MM.1S (cell line): Measurements from ENCODE around the gene RELN.

Experiments used
- DNase-seq: peaks from one replicate; pipeline ENCODE4 v3.0.0-alpha.2; 2015
- H2AFZ ChIP-seq: fragments of 300-600 bp; sonication (generic); 2 replicates; pipeline ENCODE4 v1.6.0; 2016; ENCODE audit warnings: antibody characterized with exemption, low read length
- H3F3A ChIP-seq: fragments of 300-600 bp; sonication (generic); 2 replicates; pipeline ENCODE4 v1.6.1; 2016; ENCODE audit warnings: mild to moderate bottlenecking, antibody characterized with exemption, low read length, moderate library complexity, mixed read lengths; ENCODE audit not compliant: insufficient read depth
- H3K27ac ChIP-seq: fragments of 300-600 bp; sonication (generic); 2 replicates; pipeline ENCODE4 v1.5.1; 2016; ENCODE audit warnings: mild to moderate bottlenecking, low read length
- H3K27me3 ChIP-seq: fragments of 300-600 bp; sonication (generic); replicated peaks from 2 replicates; pipeline ENCODE4 v1.6.0; 2016; ENCODE audit warnings: low read length; ENCODE audit not compliant: insufficient read depth
- H3K36me3 ChIP-seq: fragments of 300-600 bp; sonication (generic); replicated peaks from 2 replicates; pipeline ENCODE4 v1.6.1; 2016; ENCODE audit warnings: mild to moderate bottlenecking, low read length, mixed read lengths; ENCODE audit not compliant: insufficient read depth
- H3K4me1 ChIP-seq: fragments of 300-600 bp; sonication (generic); 2 replicates; pipeline ENCODE4 v1.6.1; 2016; ENCODE audit warnings: low read length, mixed read lengths
- H3K4me2 ChIP-seq: fragments of 300-600 bp; sonication (generic); 2 replicates; pipeline ENCODE4 v1.6.0; 2016; ENCODE audit warnings: low read depth, low read length
- H3K4me3 ChIP-seq: fragments of 300-600 bp; sonication (generic); 2 replicates; pipeline ENCODE4 v1.5.1; 2016; ENCODE audit warnings: low read length, mixed read lengths
- H3K79me2 ChIP-seq: fragments of 300-600 bp; sonication (generic); 2 replicates; pipeline ENCODE4 v1.6.1; 2016; ENCODE audit warnings: mixed run types, low read length, mixed read lengths
- H3K9ac ChIP-seq: fragments of 300-600 bp; sonication (generic); 2 replicates; pipeline ENCODE4 v1.6.1; 2016; ENCODE audit warnings: low read length, mixed read lengths
- H3K9me2 ChIP-seq: fragments of 300-600 bp; sonication (generic); replicated peaks from 2 replicates; pipeline ENCODE4 v1.6.1; 2016; ENCODE audit warnings: mild to moderate bottlenecking, low read length, mixed read lengths; ENCODE audit not compliant: insufficient read depth
- H3K9me3 ChIP-seq: fragments of 300-600 bp; sonication (generic); replicated peaks from 2 replicates; pipeline ENCODE4 v1.6.1; 2016; ENCODE audit warnings: mild to moderate bottlenecking, low read length, mixed read lengths; ENCODE audit not compliant: insufficient read depth
- H4K20me1 ChIP-seq: fragments of 300-600 bp; sonication (generic); 2 replicates; pipeline ENCODE4 v1.6.1; 2016; ENCODE audit warnings: mild to moderate bottlenecking, low read length, moderate library complexity, mixed read lengths; ENCODE audit not compliant: insufficient read depth
- EZH2 ChIP-seq: fragments of 300-600 bp; sonication (generic); optimal IDR thresholded peaks from 2 replicates; pipeline ENCODE3; 2017; ENCODE audit warnings: low read depth, mild to moderate bottlenecking, antibody characterized with exemption, low read length, mixed read lengths
- EZH2phosphoT487 ChIP-seq: fragments of 300-600 bp; sonication (generic); IDR thresholded peaks from 2 replicates; pipeline ENCODE4 v1.6.1; 2018; ENCODE audit warnings: antibody characterized with exemption, low read length
- TF ChIP-seq, protein P1 (sequence below): fragments of 300-600 bp; sonication (generic); IDR thresholded peaks from 2 replicates; pipeline ENCODE4 v1.5.1; 2016; ENCODE audit warnings: antibody characterized with exemption, low read length, mixed read lengths

RELN gene

DNA sequence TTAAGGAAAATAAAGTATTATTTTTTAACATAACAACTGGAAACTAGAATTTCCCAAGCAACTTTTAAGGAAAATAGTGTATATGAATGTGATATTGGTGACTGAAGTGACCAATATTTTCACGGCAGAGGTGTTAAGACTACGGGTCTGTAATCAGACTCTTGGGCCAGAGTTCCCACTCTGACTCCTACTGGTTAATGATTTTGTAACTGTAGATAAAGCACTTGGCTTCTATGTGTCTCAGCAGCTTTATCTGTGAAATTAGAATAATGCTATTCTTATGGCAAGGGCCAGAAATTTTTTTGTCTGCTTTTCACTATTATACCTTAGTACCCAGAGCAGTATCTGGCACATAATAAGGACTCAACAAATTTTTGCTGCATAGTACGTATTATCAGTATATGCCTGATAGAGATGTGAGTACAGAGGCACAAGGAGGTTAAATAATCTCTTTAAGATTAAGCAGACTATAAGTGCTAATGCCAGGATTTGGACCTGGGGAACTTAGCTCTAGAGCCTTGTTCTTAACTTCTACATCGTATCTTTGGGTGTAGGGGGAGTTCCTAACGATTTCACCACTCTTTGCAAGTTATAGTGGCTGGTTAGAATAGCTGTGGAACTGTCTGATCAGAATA is 357.3 kb downstream of the RELN start:
- H3K9me2 ChIP-seq, result no peaks in the 10 kb centered on the region
- TF ChIP-seq, protein P1, sequence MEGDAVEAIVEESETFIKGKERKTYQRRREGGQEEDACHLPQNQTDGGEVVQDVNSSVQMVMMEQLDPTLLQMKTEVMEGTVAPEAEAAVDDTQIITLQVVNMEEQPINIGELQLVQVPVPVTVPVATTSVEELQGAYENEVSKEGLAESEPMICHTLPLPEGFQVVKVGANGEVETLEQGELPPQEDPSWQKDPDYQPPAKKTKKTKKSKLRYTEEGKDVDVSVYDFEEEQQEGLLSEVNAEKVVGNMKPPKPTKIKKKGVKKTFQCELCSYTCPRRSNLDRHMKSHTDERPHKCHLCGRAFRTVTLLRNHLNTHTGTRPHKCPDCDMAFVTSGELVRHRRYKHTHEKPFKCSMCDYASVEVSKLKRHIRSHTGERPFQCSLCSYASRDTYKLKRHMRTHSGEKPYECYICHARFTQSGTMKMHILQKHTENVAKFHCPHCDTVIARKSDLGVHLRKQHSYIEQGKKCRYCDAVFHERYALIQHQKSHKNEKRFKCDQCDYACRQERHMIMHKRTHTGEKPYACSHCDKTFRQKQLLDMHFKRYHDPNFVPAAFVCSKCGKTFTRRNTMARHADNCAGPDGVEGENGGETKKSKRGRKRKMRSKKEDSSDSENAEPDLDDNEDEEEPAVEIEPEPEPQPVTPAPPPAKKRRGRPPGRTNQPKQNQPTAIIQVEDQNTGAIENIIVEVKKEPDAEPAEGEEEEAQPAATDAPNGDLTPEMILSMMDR, result no peak
- TF ChIP-seq EZH2 (no peak), EZH2phosphoT487 (no peak)
- no peak overlapping the region for H3K9ac ChIP-seq
- no peak for DNase-seq
- no peaks in the 10 kb centered on the region for H3K36me3 ChIP-seq
- H3F3A ChIP-seq, result no peaks in the 10 kb centered on the region
- no peak overlapping the region for H3K4me2 ChIP-seq
- no peak overlapping the region for H3K27ac ChIP-seq
- no peaks in the 10 kb centered on the region for H3K4me1 ChIP-seq
- H3K4me3 ChIP-seq, result no peak overlapping the region
- H4K20me1 ChIP-seq, result no peaks in the 10 kb centered on the region
- no peaks in the 10 kb centered on the region for H3K27me3 ChIP-seq
- H3K79me2 ChIP-seq, result no peaks in the 10 kb centered on the region
- no peak overlapping the region for H2AFZ ChIP-seq
- no peaks in the 10 kb centered on the region for H3K9me3 ChIP-seq

DNA sequence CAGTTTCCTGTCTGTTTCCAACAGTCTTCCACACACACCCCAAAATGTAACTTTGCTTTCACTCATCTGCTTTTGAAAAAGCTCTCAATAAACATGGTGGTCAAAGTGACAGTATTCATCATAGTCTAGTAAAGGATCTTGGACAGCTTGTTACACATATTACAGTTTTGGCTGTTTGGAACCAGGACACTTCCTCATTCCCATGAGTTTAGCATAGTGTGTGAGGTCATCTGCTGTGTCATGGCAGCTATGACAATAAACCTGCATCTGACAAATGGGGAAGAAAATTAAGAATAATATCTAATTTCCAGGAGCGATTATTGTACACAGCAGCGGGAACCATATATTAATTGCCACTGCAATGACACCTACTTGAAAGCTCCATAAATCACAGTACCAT is 359.1 kb downstream of the RELN start:
- H3K4me3 ChIP-seq, result no peak overlapping the region
- H3F3A ChIP-seq, result no peaks in the 10 kb centered on the region
- H4K20me1 ChIP-seq, result no peaks in the 10 kb centered on the region
- no peak overlapping the region for H3K27ac ChIP-seq
- H3K9ac ChIP-seq, result no peak overlapping the region
- H3K9me3 ChIP-seq, result no peaks in the 10 kb centered on the region
- no peaks in the 10 kb centered on the region for H3K36me3 ChIP-seq
- H3K9me2 ChIP-seq, result no peaks in the 10 kb centered on the region
- no peak overlapping the region for H2AFZ ChIP-seq
- H3K4me1 ChIP-seq, result no peaks in the 10 kb centered on the region
- TF ChIP-seq EZH2phosphoT487 (no peak), EZH2 (no peak)
- TF ChIP-seq, protein P1, result no peak
- no peaks in the 10 kb centered on the region for H3K79me2 ChIP-seq
- no peak for DNase-seq
- H3K4me2 ChIP-seq, result no peak overlapping the region
- H3K27me3 ChIP-seq, result no peaks in the 10 kb centered on the region

DNA sequence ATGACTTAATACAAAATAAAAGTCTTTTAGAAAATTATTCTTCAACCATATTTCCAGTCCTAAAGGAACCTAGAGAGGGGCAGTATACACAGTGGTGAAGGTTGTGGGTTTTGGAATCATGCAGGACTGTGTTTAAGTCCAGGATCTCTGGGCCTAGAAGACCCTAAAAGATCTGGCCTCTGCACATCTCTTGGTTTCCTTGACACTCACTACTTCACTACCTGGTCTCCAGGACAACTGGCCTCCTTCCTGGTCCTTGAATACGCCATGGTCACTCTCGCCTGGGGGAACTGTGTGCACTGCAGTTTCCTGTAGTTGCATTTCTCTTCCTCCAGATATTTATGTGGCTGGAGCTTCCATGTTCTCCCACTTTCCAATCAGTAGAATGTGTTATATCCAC is 360.7 kb downstream of the RELN start:
- Histone ChIP-seq H3K4me2 (no peak overlapping the region), H2AFZ (no peak overlapping the region), H3K27ac (no peak overlapping the region), H3K9me2 (no peaks in the 10 kb centered on the region), H3K9me3 (no peaks in the 10 kb centered on the region), H3F3A (no peaks in the 10 kb centered on the region), H3K4me1 (no peaks in the 10 kb centered on the region), H3K36me3 (no peaks in the 10 kb centered on the region), H3K9ac (no peak overlapping the region), H4K20me1 (no peaks in the 10 kb centered on the region), H3K79me2 (no peaks in the 10 kb centered on the region), H3K27me3 (no peaks in the 10 kb centered on the region), H3K4me3 (no peak overlapping the region)
- no peak for TF ChIP-seq EZH2phosphoT487
- TF ChIP-seq EZH2, result no peak
- TF ChIP-seq, protein P1, result no peak
- DNase-seq, result no peak
